Transverse colon (tissue), 4 donors: ENCODE results near the gene RBM47. TPM values are rescaled to one million over a fixed set of nuclear protein-coding genes. Genes with fewer than 3 reads are reported as not detected.
"Not testable (repeated sequence)": the region's sequence is repeated elsewhere in the genome, so short reads cannot be mapped to it uniquely, and the experiment has no call there.

ENCODE experiments used
- DNase-seq: peaks from one replicate; pipeline ENCODE4 v3.0.0-alpha.2; 2019
- H3K27ac ChIP-seq, 4 donors: fragments of 200-600 bp; sonication (generic); 2 replicates each; pipeline ENCODE4 v1.5.1; 2016 to 2018; ENCODE audit warnings: inconsistent platforms in 4 of 4
- H3K27me3 ChIP-seq: fragments of 200-600 bp; sonication (generic); 2 replicates; pipeline ENCODE4 v1.5.1; 2017; ENCODE audit warnings: inconsistent platforms
- H3K36me3 ChIP-seq, 4 donors: fragments of 200-600 bp; sonication (generic); 2 replicates each; pipeline ENCODE4 v1.5.1; 2017 to 2019; ENCODE audit warnings: inconsistent platforms in 4 of 4
- H3K4me1 ChIP-seq, 4 donors: fragments of 200-600 bp; sonication (generic); 2 replicates each; pipeline ENCODE4 v1.5.1; 2017 to 2020; ENCODE audit warnings: inconsistent platforms in 4 of 4
- H3K4me3 ChIP-seq, 4 donors: fragments of 200-600 bp; sonication (generic); 1 replicate in 1 of 4; 2 replicates in 3 of 4; pipeline versions ENCODE4 v1.5.1 to v1.6.1; 2017 to 2019; ENCODE audit warnings: inconsistent platforms in 4 of 4
- H3K9me3 ChIP-seq, 2 donors: fragments of 200-600 bp; sonication (generic); 2 replicates each; pipeline ENCODE4 v1.5.1; 2017 to 2019; ENCODE audit warnings: inconsistent platforms in 2 of 2
- CTCF ChIP-seq, 5 experiments: fragments of 200-600 bp in 3 of 5; fragments of 450-650 bp in 2 of 5; sonication (generic) in 3 of 5; IDR thresholded peaks; 1 replicate in 2 of 5; 2 replicates in 3 of 5; pipeline ENCODE4 v1.5.1; 2016 to 2017; ENCODE audit warnings: antibody characterized with exemption in 5 of 5, inconsistent platforms in 3 of 5, mild to moderate bottlenecking in 2 of 5, moderate library complexity in 1 of 5
- EP300 ChIP-seq: sonication (generic); formaldehyde crosslinking; IDR thresholded peaks from one replicate; pipeline ENCODE4 v1.6.1; 2017; ENCODE audit warnings: antibody characterized with exemption, low read depth
- POLR2A ChIP-seq: fragments of 450-650 bp; IDR thresholded peaks from one replicate; pipeline ENCODE4 v1.6.1; 2016; ENCODE audit warnings: antibody characterized with exemption, mild to moderate bottlenecking, moderate library complexity
- POLR2AphosphoS5 ChIP-seq, 3 donors: sonication (generic); formaldehyde crosslinking; IDR thresholded peaks; one replicate each; pipeline ENCODE4 v1.6.1; 2016; ENCODE audit warnings: antibody characterized with exemption in 3 of 3
- WGBS, 2 donors: methylation state at CpG; one replicate each; pipeline ENCODE4 v1.1.5; 2018; ENCODE audit warnings: low coverage in 1 of 2; 5-methylcytosine and 5-hydroxymethylcytosine counted together
- in situ Hi-C, 4 donors: fragments of 200-750 bp; cut with MboI; loops; one replicate each; pipeline versions ENCODE4 v1.15.0 to v1.15.1; 2017; ENCODE audit warnings: low sequenced_read_pairs in 3 of 4, low pct_ligation_motif_present in 1 of 4, low pct_unique_long_range_greater_than_20kb in 1 of 4
- intact Hi-C: fragments of 100-400 bp; cut with DNase I; formaldehyde crosslinking; loops from one replicate; pipeline ENCODE4 v1.15.1; 2023; ENCODE audit warnings: low total_unique reads
- total RNA-seq, 4 donors: library from RNA; depleted of rRNA; stranded (reverse); fragments of >200 nt; gene quantifications; one replicate each; pipeline ENCODE4 v1.1.0, GENCODE V29; 2016

Gene RBM47
- total RNA-seq, 4 donors from 2014 or later, result 273 to 667 (median 572) TPM

GRCh38 chr4:40562681-40563080, 67.0 kb downstream of the RBM47 start:
- H3K9me3 ChIP-seq, result no peaks in the 10 kb centered on the region
- TF ChIP-seq CTCF (IDR thresholded peaks at IDR 0.05) (no peak), POLR2A (no peak), POLR2AphosphoS5 (IDR thresholded peaks at IDR 0.05) (no peak), EP300 (no peak)
- no peaks in the 10 kb centered on the region for H3K36me3 ChIP-seq
- no peak for DNase-seq
- WGBS, 2 donors, result 85 to 90% methylated on average over 3 to 7 of the region's 7 CpGs
- in situ Hi-C loops, result no loop called here
- intact Hi-C loops, result no loop called here
- H3K27ac ChIP-seq, result no peak overlapping the region
- no peaks in the 10 kb centered on the region for H3K4me1 ChIP-seq
- no peak overlapping the region for H3K4me3 ChIP-seq
- no peaks in the 10 kb centered on the region for H3K27me3 ChIP-seq

GRCh38 chr4:40562208-40562607, 67.5 kb downstream of the RBM47 start:
- intact Hi-C loops, result no loop called here
- Histone ChIP-seq H3K4me3 (no peak overlapping the region), H3K27ac (no peak overlapping the region), H3K4me1 (no peaks in the 10 kb centered on the region), H3K27me3 (no peaks in the 10 kb centered on the region), H3K9me3 (no peaks in the 10 kb centered on the region), H3K36me3 (no peaks in the 10 kb centered on the region)
- no peak for DNase-seq
- TF ChIP-seq POLR2A (no peak), EP300 (no peak), CTCF (IDR thresholded peaks at IDR 0.05) (no peak), POLR2AphosphoS5 (IDR thresholded peaks at IDR 0.05) (no peak)
- WGBS, 2 donors, result 78 to 93% methylated on average over 5 to 6 of the region's 6 CpGs
- in situ Hi-C loops, result no loop called here

GRCh38 chr4:40561543-40562177, 68.0 kb downstream of the RBM47 start:
- H3K9me3 ChIP-seq, in situ Hi-C loops, intact Hi-C loops, H3K4me3 ChIP-seq, DNase-seq, H3K27me3 ChIP-seq, H3K27ac ChIP-seq, H3K4me1 ChIP-seq, H3K36me3 ChIP-seq: not testable (repeated sequence)
- 95 to 100% methylated on average over 1 to 7 of the region's 7 CpGs for WGBS, 2 donors

GRCh38 chr4:40559585-40560465, 69.8 kb downstream of the RBM47 start:
- Histone ChIP-seq H3K27me3 (no peaks in the 10 kb centered on the region), H3K36me3 (no peaks in the 10 kb centered on the region), H3K4me3 (no peak overlapping the region), H3K4me1 (no peaks in the 10 kb centered on the region), H3K27ac (peak overlapping the region; percentile 0 to 54 (median 13)), H3K9me3 (no peaks in the 10 kb centered on the region)
- DNase-seq, result no peak
- WGBS, 2 donors, result 72 to 78% methylated on average over 4 to 5 of the region's 5 CpGs
- intact Hi-C loops (no loop called here), in situ Hi-C loops (no loop called here)
- TF ChIP-seq POLR2A (no peak), EP300 (no peak), POLR2AphosphoS5 (IDR thresholded peaks at IDR 0.05) (no peak)

- intact Hi-C loops (no loop called here), in situ Hi-C loops (no loop called here)
- H3K27me3 ChIP-seq, result no peaks in the 10 kb centered on the region
- DNase-seq, result no peak
- no peak for TF ChIP-seq POLR2AphosphoS5 (IDR thresholded peaks at IDR 0.05)
- no peak for TF ChIP-seq POLR2A
- TF ChIP-seq CTCF (IDR thresholded peaks at IDR 0.05), result no peak
- TF ChIP-seq EP300, result no peak
- peaks cover 0 to under 1% (median 0%) of the 10 kb centered on the region in 4 donors for H3K4me1 ChIP-seq
- 92 to 94% methylated on average over 1 to 2 of the region's 2 CpGs for WGBS, 2 donors
- no peak overlapping the region for H3K4me3 ChIP-seq
- H3K36me3 ChIP-seq, result no peaks in the 10 kb centered on the region
- no peak overlapping the region for H3K27ac ChIP-seq
- H3K9me3 ChIP-seq, result no peaks in the 10 kb centered on the region
Observed at GRCh38 chr4:40557736-40558135, 71.9 kb downstream of the RBM47 start.
